Body of pancreas (tissue), 4 donors: ENCODE results near the gene ANKS1B. TPM values are rescaled to one million over a fixed set of nuclear protein-coding genes. Genes with fewer than 3 reads are reported as not detected.

ENCODE experiments used
- ATAC-seq: fragments of 150-250 bp; one replicate; pipeline ENCODE4 v1.9.1; 2016
- DNase-seq, 4 donors: peaks; one replicate each; pipeline ENCODE4 v3.0.0-alpha.2; 2019
- H3K27ac ChIP-seq, 4 donors: fragments of 200-600 bp; sonication (generic); 1 replicate in 3 of 4; 2 replicates in 1 of 4; pipeline versions ENCODE4 v1.5.1 to v1.6.1; 2016 to 2019; ENCODE audit warnings: mild to moderate bottlenecking in 1 of 4, mixed read lengths in 1 of 4, moderate library complexity in 1 of 4
- H3K27me3 ChIP-seq, 2 donors: fragments of 200-600 bp; sonication (generic); one replicate each; pipeline ENCODE4 v1.6.0; 2016; ENCODE audit warnings: mild to moderate bottlenecking in 1 of 2
- H3K36me3 ChIP-seq, 2 donors: fragments of 200-600 bp; sonication (generic); replicated peaks in 1 of 2; 2 replicates each; pipeline ENCODE4 v1.5.1; 2016; ENCODE audit warnings: low read depth in 2 of 2; ENCODE audit not compliant: insufficient read depth in 1 of 2
- H3K4me1 ChIP-seq: fragments of 200-600 bp; sonication (generic); one replicate; pipeline ENCODE4 v1.6.0; 2016
- H3K4me3 ChIP-seq, 2 donors: fragments of 200-600 bp; sonication (generic); 1 replicate in 1 of 2; 2 replicates in 1 of 2; pipeline ENCODE4 v1.5.1; 2016 to 2019
- H3K9me3 ChIP-seq, 3 donors: fragments of 200-600 bp; sonication (generic); 1 replicate in 2 of 3; 2 replicates in 1 of 3; pipeline ENCODE4 v1.5.1; 2016
- CTCF ChIP-seq, 7 experiments: fragments of 450-650 bp in 4 of 7; fragments of 200-600 bp in 3 of 7; sonication (generic) in 3 of 7; IDR thresholded peaks; one replicate each; pipeline ENCODE4 v1.5.1; 2016 to 2019; ENCODE audit warnings: antibody characterized with exemption in 7 of 7
- POLR2A ChIP-seq, 3 donors: fragments of 450-650 bp; IDR thresholded peaks; one replicate each; pipeline ENCODE4 v1.6.1; 2016; ENCODE audit warnings: antibody characterized with exemption in 3 of 3, mild to moderate bottlenecking in 2 of 3
- WGBS, 2 donors: methylation state at CpG; one replicate each; pipeline ENCODE4 v1.1.5; 2017; 5-methylcytosine and 5-hydroxymethylcytosine counted together
- intact Hi-C: fragments of 100-400 bp; cut with DNase I; formaldehyde crosslinking; loops from one replicate; pipeline ENCODE4 v1.15.1; 2023
- total RNA-seq, 2 donors: library from RNA; depleted of rRNA; stranded (reverse); fragments of >200 nt; gene quantifications; one replicate each; pipeline ENCODE4 v1.1.0, GENCODE V29; 2016

Gene ANKS1B
- total RNA-seq, 2 donors from 2014 or later: 2.1 to 10.2 TPM

- no peak overlapping the region for H3K4me3 ChIP-seq
- intact Hi-C loops: no loop called here
- no peaks in the 10 kb centered on the region for H3K27me3 ChIP-seq
- H3K36me3 ChIP-seq: no peaks in the 10 kb centered on the region
- ATAC-seq: no peak
- no peaks in the 10 kb centered on the region for H3K9me3 ChIP-seq
- TF ChIP-seq POLR2A (IDR thresholded peaks at IDR 0.05) (no peak), CTCF (IDR thresholded peaks at IDR 0.05) (no peak)
- H3K27ac ChIP-seq: no peak overlapping the region
- 61 to 74% methylated on average over 3 of the region's 3 CpGs for WGBS, 2 donors
- DNase-seq: no peak
- no peaks in the 10 kb centered on the region for H3K4me1 ChIP-seq
Observed at GRCh38 chr12:99713946-99714520, 270.7 kb downstream of the ANKS1B start.

- TF ChIP-seq POLR2A (IDR thresholded peaks at IDR 0.05) (no peak), CTCF (IDR thresholded peaks at IDR 0.05) (no peak)
Observed at GRCh38 chr12:99712281-99712680, 272.5 kb downstream of the ANKS1B start.

GRCh38 chr12:99711246-99711645, 273.5 kb downstream of the ANKS1B start:
- WGBS, 2 donors: 62 to 74% methylated on average over 1 of the region's 1 CpG
- ATAC-seq: no peak
- no peak overlapping the region for H3K27ac ChIP-seq
- no peaks in the 10 kb centered on the region for H3K36me3 ChIP-seq
- H3K27me3 ChIP-seq: no peaks in the 10 kb centered on the region
- H3K4me3 ChIP-seq: no peak overlapping the region
- TF ChIP-seq CTCF (IDR thresholded peaks at IDR 0.05) (no peak), POLR2A (IDR thresholded peaks at IDR 0.05) (no peak)
- H3K9me3 ChIP-seq: no peaks in the 10 kb centered on the region
- no peaks in the 10 kb centered on the region for H3K4me1 ChIP-seq
- no peak for DNase-seq
- intact Hi-C loops: no loop called here

More at GRCh38 chr12:99712281-99712680, 272.5 kb downstream of the ANKS1B start:
- DNase-seq (no peak), ATAC-seq (no peak)
- H3K36me3 ChIP-seq: no peaks in the 10 kb centered on the region
- intact Hi-C loops: no loop called here
- no peak overlapping the region for H3K27ac ChIP-seq
- H3K27me3 ChIP-seq: no peaks in the 10 kb centered on the region
- no peak overlapping the region for H3K4me3 ChIP-seq
- H3K9me3 ChIP-seq: no peaks in the 10 kb centered on the region
- no peaks in the 10 kb centered on the region for H3K4me1 ChIP-seq

- no peaks in the 10 kb centered on the region for H3K36me3 ChIP-seq
- ATAC-seq: no peak
- H3K27me3 ChIP-seq: no peaks in the 10 kb centered on the region
- TF ChIP-seq CTCF (IDR thresholded peaks at IDR 0.05) (no peak), POLR2A (IDR thresholded peaks at IDR 0.05) (no peak)
- H3K9me3 ChIP-seq: no peaks in the 10 kb centered on the region
- no peak overlapping the region for H3K4me3 ChIP-seq
- no peak for DNase-seq
- H3K27ac ChIP-seq: no peak overlapping the region
- intact Hi-C loops: no loop called here
- H3K4me1 ChIP-seq: no peaks in the 10 kb centered on the region
Observed at GRCh38 chr12:99709619-99710018, 275.1 kb downstream of the ANKS1B start.

GRCh38 chr12:99709116-99709515, 275.6 kb downstream of the ANKS1B start:
- no peaks in the 10 kb centered on the region for H3K27me3 ChIP-seq
- DNase-seq (no peak), ATAC-seq (no peak)
- TF ChIP-seq POLR2A (IDR thresholded peaks at IDR 0.05): no peak
- no peak for TF ChIP-seq CTCF (IDR thresholded peaks at IDR 0.05)
- intact Hi-C loops: no loop called here
- no peaks in the 10 kb centered on the region for H3K36me3 ChIP-seq
- no peaks in the 10 kb centered on the region for H3K9me3 ChIP-seq
- no peaks in the 10 kb centered on the region for H3K4me1 ChIP-seq
- WGBS, 2 donors: 66 to 88% methylated on average over 3 of the region's 3 CpGs
- H3K27ac ChIP-seq: no peak overlapping the region
- no peak overlapping the region for H3K4me3 ChIP-seq
